Measurements from ENCODE around the gene RAD18. TPM values are rescaled to one million over a fixed set of nuclear protein-coding genes. Genes with fewer than 3 reads are reported as not detected.

RAD18 gene
- total RNA-seq, 2 experiments from 2014 or later, result 39.9 to 44.8 TPM

DNA sequence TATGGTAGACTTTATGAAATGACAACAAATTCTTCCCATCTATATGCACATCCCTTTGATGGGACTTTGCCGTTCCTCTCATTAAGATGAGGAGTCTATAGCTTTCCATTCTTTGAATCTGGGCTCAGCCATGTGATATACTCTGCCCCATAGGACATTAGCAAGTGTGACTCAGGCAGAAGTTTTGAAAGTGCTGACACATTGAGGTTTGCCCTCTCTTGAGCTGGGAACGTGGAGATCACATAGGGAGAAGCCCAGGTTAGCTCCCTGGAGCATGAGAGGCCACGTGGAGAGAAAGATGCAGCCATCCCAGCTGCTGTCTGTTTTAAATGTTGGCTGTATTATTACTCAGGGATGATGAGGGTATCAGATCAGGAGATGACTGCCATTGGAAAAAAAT is 126.1 kb downstream of the RAD18 start:
- ChIA-PET CTCF (ENCODE audit: unreplicated experiment) (no interaction called here), POLR2A (interaction anchor here (0.7 kb wide), 1 partner anchor 40 kb away, joined by 3 read pairs; no protein-coding TSS in a partner anchor)
- H3K9me2 ChIP-seq (ENCODE audit: insufficient read depth, low read length), result no peaks in the 10 kb centered on the region
- no peaks in the 10 kb centered on the region for H3K9me3 ChIP-seq (ENCODE audit: low read length)
- DNase-seq (ENCODE audit: low spot score), result no peak
- no peak overlapping the region for H3K4me2 ChIP-seq (ENCODE audit: low read length)
- no peak overlapping the region for H2AFZ ChIP-seq (ENCODE audit: low read length)
- intact Hi-C loops (cut with micrococcal nuclease; ENCODE audit: unreplicated experiment), result no loop called here
- no peaks in the 10 kb centered on the region for H3K36me3 ChIP-seq (ENCODE audit: insufficient read depth, low read length)
- TF ChIP-seq, protein P1, sequence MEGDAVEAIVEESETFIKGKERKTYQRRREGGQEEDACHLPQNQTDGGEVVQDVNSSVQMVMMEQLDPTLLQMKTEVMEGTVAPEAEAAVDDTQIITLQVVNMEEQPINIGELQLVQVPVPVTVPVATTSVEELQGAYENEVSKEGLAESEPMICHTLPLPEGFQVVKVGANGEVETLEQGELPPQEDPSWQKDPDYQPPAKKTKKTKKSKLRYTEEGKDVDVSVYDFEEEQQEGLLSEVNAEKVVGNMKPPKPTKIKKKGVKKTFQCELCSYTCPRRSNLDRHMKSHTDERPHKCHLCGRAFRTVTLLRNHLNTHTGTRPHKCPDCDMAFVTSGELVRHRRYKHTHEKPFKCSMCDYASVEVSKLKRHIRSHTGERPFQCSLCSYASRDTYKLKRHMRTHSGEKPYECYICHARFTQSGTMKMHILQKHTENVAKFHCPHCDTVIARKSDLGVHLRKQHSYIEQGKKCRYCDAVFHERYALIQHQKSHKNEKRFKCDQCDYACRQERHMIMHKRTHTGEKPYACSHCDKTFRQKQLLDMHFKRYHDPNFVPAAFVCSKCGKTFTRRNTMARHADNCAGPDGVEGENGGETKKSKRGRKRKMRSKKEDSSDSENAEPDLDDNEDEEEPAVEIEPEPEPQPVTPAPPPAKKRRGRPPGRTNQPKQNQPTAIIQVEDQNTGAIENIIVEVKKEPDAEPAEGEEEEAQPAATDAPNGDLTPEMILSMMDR (conservative IDR thresholded peaks at IDR 0.05; ENCODE audit: low read length), result no peak
- no TSS peak for BruUV-seq (replicated peaks)
- no peaks in the 10 kb centered on the region for H4K20me1 ChIP-seq (ENCODE audit: insufficient read depth, low read length)
- H3K27ac ChIP-seq (ENCODE audit: low read depth, low read length, poor library complexity, severe bottlenecking), result no peak overlapping the region
- no peaks in the 10 kb centered on the region for H3K4me1 ChIP-seq (ENCODE audit: insufficient read depth, low read length, poor library complexity, severe bottlenecking)
- no peak overlapping the region for H3K4me3 ChIP-seq (ENCODE audit: low read depth, low read length, poor library complexity, severe bottlenecking)
- H3K79me2 ChIP-seq (ENCODE audit: insufficient read depth, low read depth, low read length), result no peaks in the 10 kb centered on the region

DNA sequence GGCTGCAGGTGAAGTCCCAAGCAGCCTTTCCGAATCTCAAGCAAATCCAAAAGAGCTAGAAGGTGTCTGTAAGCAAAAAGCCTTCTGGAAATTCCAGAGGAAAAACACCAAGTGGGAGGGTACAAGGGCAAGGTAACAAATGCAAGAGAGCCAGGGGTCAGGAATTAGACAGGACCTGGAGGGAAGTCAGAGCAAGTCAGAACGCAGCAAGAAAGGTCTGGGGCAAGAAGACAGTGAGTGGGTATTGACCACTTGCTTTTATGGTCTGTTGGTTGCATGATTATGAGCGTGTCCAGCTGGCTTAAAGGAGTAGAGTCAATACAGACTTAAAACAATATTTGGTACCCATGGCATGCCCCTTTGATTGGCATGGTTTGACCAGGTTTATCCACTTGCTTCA is 127.2 kb downstream of the RAD18 start:
- Histone ChIP-seq H3K79me2 (ENCODE audit: insufficient read depth, low read depth, low read length) (no peaks in the 10 kb centered on the region), H3K4me1 (ENCODE audit: insufficient read depth, low read length, poor library complexity, severe bottlenecking) (no peaks in the 10 kb centered on the region), H3K27ac (ENCODE audit: low read depth, low read length, poor library complexity, severe bottlenecking) (no peak overlapping the region), H3K4me3 (ENCODE audit: low read depth, low read length, poor library complexity, severe bottlenecking) (no peak overlapping the region), H3K36me3 (ENCODE audit: insufficient read depth, low read length) (no peaks in the 10 kb centered on the region), H3K4me2 (ENCODE audit: low read length) (no peak overlapping the region), H2AFZ (ENCODE audit: low read length) (no peak overlapping the region), H3K9me2 (ENCODE audit: insufficient read depth, low read length) (no peaks in the 10 kb centered on the region), H3K9me3 (ENCODE audit: low read length) (no peaks in the 10 kb centered on the region), H4K20me1 (ENCODE audit: insufficient read depth, low read length) (no peaks in the 10 kb centered on the region)
- DNase-seq (ENCODE audit: low spot score), result no peak
- BruUV-seq (replicated peaks), result no TSS peak
- no peak for TF ChIP-seq EZH2phosphoT487 (IDR thresholded peaks at IDR 0.05; ENCODE audit: borderline replicate concordance, low read depth, low read length)
- TF ChIP-seq, protein P1 (conservative IDR thresholded peaks at IDR 0.05; ENCODE audit: low read length), result no peak
- intact Hi-C loops (cut with micrococcal nuclease; ENCODE audit: unreplicated experiment), result no loop called here
- ChIA-PET CTCF (ENCODE audit: unreplicated experiment) (no interaction called here), POLR2A (no interaction called here)

DNA sequence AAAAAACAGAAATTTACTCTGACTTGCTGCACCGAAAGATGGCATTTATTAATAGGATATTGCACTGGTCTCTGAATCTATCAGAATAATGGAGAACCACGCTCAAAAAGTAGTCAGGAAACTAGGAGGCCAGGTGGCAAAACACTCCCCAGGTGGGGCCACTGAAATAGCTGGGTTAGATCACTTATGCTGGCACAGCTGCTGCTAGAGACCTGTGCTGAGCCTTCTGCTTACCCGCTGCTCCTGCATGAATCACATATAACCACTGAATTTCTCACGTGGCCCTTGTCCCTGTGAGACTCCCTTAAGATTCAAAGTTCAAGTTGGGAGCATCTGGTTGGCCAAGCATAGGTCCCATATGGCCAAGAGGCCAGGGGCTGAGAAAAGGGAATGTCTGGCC is 127.9 kb downstream of the RAD18 start:
- Histone ChIP-seq H3K79me2 (ENCODE audit: insufficient read depth, low read depth, low read length) (no peaks in the 10 kb centered on the region), H3K9me2 (ENCODE audit: insufficient read depth, low read length) (no peaks in the 10 kb centered on the region), H3K4me3 (ENCODE audit: low read depth, low read length, poor library complexity, severe bottlenecking) (no peak overlapping the region), H4K20me1 (ENCODE audit: insufficient read depth, low read length) (no peaks in the 10 kb centered on the region), H2AFZ (ENCODE audit: low read length) (no peak overlapping the region), H3K4me2 (ENCODE audit: low read length) (no peak overlapping the region), H3K9me3 (ENCODE audit: low read length) (no peaks in the 10 kb centered on the region), H3K4me1 (ENCODE audit: insufficient read depth, low read length, poor library complexity, severe bottlenecking) (no peaks in the 10 kb centered on the region), H3K36me3 (ENCODE audit: insufficient read depth, low read length) (no peaks in the 10 kb centered on the region), H3K27ac (ENCODE audit: low read depth, low read length, poor library complexity, severe bottlenecking) (no peak overlapping the region)
- ChIA-PET POLR2A (no interaction called here), CTCF (ENCODE audit: unreplicated experiment) (no interaction called here)
- BruUV-seq (replicated peaks), result no TSS peak
- no peak for TF ChIP-seq EZH2phosphoT487 (IDR thresholded peaks at IDR 0.05; ENCODE audit: borderline replicate concordance, low read depth, low read length)
- TF ChIP-seq, protein P1 (conservative IDR thresholded peaks at IDR 0.05; ENCODE audit: low read length), result no peak
- intact Hi-C loops (cut with micrococcal nuclease; ENCODE audit: unreplicated experiment), result no loop called here
- DNase-seq (ENCODE audit: low spot score), result no peak
